ENCODE data around the gene CDH23.

The CDH23 gene

GRCh38 chr10:71390921-71391690 lies 5.6 kb upstream of the CDH23 start:
- in situ Hi-C loops (cut with HindIII; ENCODE audit: low sequenced_read_pairs): loop anchor here (25.0 kb wide), 2 partner anchors 321 to 446 kb away; partner anchors contain the start of gene C10orf105

- in situ Hi-C loops (cut with HindIII; ENCODE audit: low sequenced_read_pairs): loop anchor here (25.0 kb wide), 2 partner anchors 321 to 446 kb away; partner anchors contain the start of gene C10orf105
These were observed 5.0 kb upstream of the CDH23 start for GRCh38 chr10:71391701-71392100.

GRCh38 chr10:71392292-71392691 lies 4.4 kb upstream of the CDH23 start:
- in situ Hi-C loops (cut with HindIII; ENCODE audit: low sequenced_read_pairs): loop anchor here (25.0 kb wide), 2 partner anchors 320 to 445 kb away; partner anchors contain the start of gene C10orf105

GRCh38 chr10:71392791-71393781 lies 3.6 kb upstream of the CDH23 start:
- in situ Hi-C loops (cut with HindIII; ENCODE audit: low sequenced_read_pairs): loop anchor here (25.0 kb wide), 2 partner anchors 319 to 444 kb away; partner anchors contain the start of gene C10orf105

- in situ Hi-C loops (cut with HindIII; ENCODE audit: low sequenced_read_pairs): loop anchor here (25.0 kb wide), 2 partner anchors 318 to 443 kb away; partner anchors contain the start of gene C10orf105
These were observed 2.8 kb upstream of the CDH23 start for GRCh38 chr10:71393841-71394475.

GRCh38 chr10:71394926-71395562 lies 1.7 kb upstream of the CDH23 start:
- in situ Hi-C loops (cut with HindIII; ENCODE audit: low sequenced_read_pairs): loop anchor here (25.0 kb wide), 2 partner anchors 317 to 442 kb away; partner anchors contain the start of gene C10orf105

GRCh38 chr10:71395621-71396020 lies 1.1 kb upstream of the CDH23 start:
- in situ Hi-C loops (cut with HindIII; ENCODE audit: low sequenced_read_pairs): loop anchor here (25.0 kb wide), 2 partner anchors 317 to 442 kb away; partner anchors contain the start of gene C10orf105

GRCh38 chr10:71396084-71396710 lies 523 bp upstream of the CDH23 start:
- in situ Hi-C loops (cut with HindIII; ENCODE audit: low sequenced_read_pairs): loop anchor here (25.0 kb wide), 2 partner anchors 316 to 441 kb away; partner anchors contain the start of gene C10orf105

- in situ Hi-C loops (cut with HindIII; ENCODE audit: low sequenced_read_pairs): loop anchor here (25.0 kb wide), 2 partner anchors 315 to 440 kb away; partner anchors contain the start of gene C10orf105
These were observed 834 bp downstream of the CDH23 start for GRCh38 chr10:71397296-71398212.

- in situ Hi-C loops (cut with HindIII; ENCODE audit: low sequenced_read_pairs): loop anchor here (25.0 kb wide), 2 partner anchors 313 to 438 kb away; partner anchors contain the start of gene C10orf105
These were observed 2.3 kb downstream of the CDH23 start for GRCh38 chr10:71398976-71399375.

GRCh38 chr10:71399946-71400345 lies 3.2 kb downstream of the CDH23 start:
- in situ Hi-C loops (cut with HindIII; ENCODE audit: low sequenced_read_pairs): loop anchor here (25.0 kb wide), 2 partner anchors 312 to 437 kb away; partner anchors contain the start of gene C10orf105

GRCh38 chr10:71401056-71401455 lies 4.3 kb downstream of the CDH23 start:
- in situ Hi-C loops (cut with HindIII; ENCODE audit: low sequenced_read_pairs): no loop called here

GRCh38 chr10:71402005-71402404 lies 5.3 kb downstream of the CDH23 start:
- in situ Hi-C loops (cut with HindIII; ENCODE audit: low sequenced_read_pairs): no loop called here

- in situ Hi-C loops (cut with HindIII; ENCODE audit: low sequenced_read_pairs): no loop called here
These were observed 8.0 kb downstream of the CDH23 start for GRCh38 chr10:71404503-71405295.

- in situ Hi-C loops (cut with HindIII; ENCODE audit: low sequenced_read_pairs): no loop called here
These were observed 10.2 kb downstream of the CDH23 start for GRCh38 chr10:71406878-71407277.

- in situ Hi-C loops (cut with HindIII; ENCODE audit: low sequenced_read_pairs): no loop called here
These were observed 11.9 kb downstream of the CDH23 start for GRCh38 chr10:71408436-71409225.
